Mammary epithelial cell (primary cell): Measurements from ENCODE around the gene EPS8L2.

ENCODE experiments used
- EZH2 ChIP-seq: IDR thresholded peaks from 2 replicates; pipeline ENCODE4 v1.6.1; 2012; ENCODE audit warnings: low read length, inconsistent platforms, borderline replicate concordance
- TF ChIP-seq, protein P1 (sequence below), 2 donors: IDR thresholded peaks in 1 of 2; conservative IDR thresholded peaks in 1 of 2; 2 replicates each; pipeline ENCODE4 v1.5.1; 2011 to 2012; ENCODE audit warnings: inconsistent platforms in 2 of 2, low read length in 2 of 2, mild to moderate bottlenecking in 2 of 2, control low read depth in 1 of 2, low read depth in 1 of 2; ENCODE audit not compliant: insufficient read depth in 1 of 2; ENCODE audit errors: extremely low read depth in 1 of 2

DNA sequence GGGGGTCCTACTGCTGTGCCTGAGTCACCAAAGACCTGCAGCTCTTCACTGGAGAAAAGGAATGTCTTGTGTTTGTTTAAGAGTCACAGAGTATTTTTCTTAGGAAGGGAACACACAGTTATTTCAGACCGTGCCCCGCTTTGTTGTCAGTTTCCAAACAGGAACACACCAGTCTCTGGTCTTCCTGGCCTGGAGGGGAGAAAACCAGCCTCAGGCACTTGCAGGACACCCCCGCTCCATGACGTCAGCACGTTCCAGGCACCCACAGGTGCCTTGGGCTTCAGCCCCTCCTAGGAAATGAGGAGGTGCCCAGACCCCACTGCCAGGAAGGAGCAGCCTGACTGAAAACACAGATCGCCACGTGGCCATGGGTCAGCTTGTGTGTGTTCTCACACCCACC, 16.4 kb upstream of the EPS8L2 start:
- TF ChIP-seq, protein P1, sequence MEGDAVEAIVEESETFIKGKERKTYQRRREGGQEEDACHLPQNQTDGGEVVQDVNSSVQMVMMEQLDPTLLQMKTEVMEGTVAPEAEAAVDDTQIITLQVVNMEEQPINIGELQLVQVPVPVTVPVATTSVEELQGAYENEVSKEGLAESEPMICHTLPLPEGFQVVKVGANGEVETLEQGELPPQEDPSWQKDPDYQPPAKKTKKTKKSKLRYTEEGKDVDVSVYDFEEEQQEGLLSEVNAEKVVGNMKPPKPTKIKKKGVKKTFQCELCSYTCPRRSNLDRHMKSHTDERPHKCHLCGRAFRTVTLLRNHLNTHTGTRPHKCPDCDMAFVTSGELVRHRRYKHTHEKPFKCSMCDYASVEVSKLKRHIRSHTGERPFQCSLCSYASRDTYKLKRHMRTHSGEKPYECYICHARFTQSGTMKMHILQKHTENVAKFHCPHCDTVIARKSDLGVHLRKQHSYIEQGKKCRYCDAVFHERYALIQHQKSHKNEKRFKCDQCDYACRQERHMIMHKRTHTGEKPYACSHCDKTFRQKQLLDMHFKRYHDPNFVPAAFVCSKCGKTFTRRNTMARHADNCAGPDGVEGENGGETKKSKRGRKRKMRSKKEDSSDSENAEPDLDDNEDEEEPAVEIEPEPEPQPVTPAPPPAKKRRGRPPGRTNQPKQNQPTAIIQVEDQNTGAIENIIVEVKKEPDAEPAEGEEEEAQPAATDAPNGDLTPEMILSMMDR (conservative IDR thresholded peaks at IDR 0.05 in 1 of 2, IDR thresholded peaks at IDR 0.05 in 1 of 2; ENCODE audit: extremely low read depth in 1 of 2, insufficient read depth in 1 of 2, low read depth in 1 of 2, low read length in 2 of 2) = no peak
- no peak for TF ChIP-seq EZH2
